Measurements from ENCODE around the gene ERBB4. TPM values are rescaled to one million over a fixed set of nuclear protein-coding genes. Genes with fewer than 3 reads are reported as not detected.

Gene ERBB4
- total and polyA plus RNA-seq, 3 experiments from 2014 or later, result not detected

DNA sequence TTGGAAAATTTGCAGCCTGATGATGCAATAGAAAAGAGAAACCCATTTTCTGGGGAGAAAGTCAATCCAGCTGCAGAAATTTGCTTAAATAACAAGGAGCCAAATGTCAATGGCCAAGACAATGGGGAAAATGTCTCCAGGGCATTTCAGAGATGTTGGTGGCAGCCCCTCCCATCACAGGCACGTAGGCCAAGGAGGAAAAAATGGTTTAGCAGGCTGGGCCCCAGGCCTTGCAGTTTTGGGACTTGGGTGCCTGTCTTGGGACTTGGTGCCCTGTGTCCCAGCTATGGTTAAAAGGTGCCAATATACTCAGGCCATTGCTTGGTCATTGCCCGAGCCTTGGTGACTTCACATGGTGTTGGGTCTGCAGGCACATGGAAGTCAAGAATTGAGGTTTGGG lies 368.2 kb downstream of the ERBB4 start:
- DNase-seq, result no peak
- Mint-ChIP-seq H3K9me3 (peaks cover 8 to 23% (median 11%) of the 10 kb centered on the region in 5 donors), H3K4me3 (no peak overlapping the region), H3K27me3 (no peaks in the 10 kb centered on the region), H3K36me3 (no peaks in the 10 kb centered on the region), H3K4me1 (no peaks in the 10 kb centered on the region), H3K27ac (no peak overlapping the region)
- H3K9me3 ChIP-seq (ENCODE audit: low read length), result no peaks in the 10 kb centered on the region
- no peak overlapping the region for H3K27ac ChIP-seq (ENCODE audit: low read depth, low read length)
- no peak overlapping the region for H3K4me3 ChIP-seq (ENCODE audit: low read length)
- H3K27me3 ChIP-seq (ENCODE audit: insufficient read depth, low read length, poor library complexity, severe bottlenecking), result no peaks in the 10 kb centered on the region
- no peaks in the 10 kb centered on the region for H3K4me1 ChIP-seq (ENCODE audit: insufficient read depth, low read length)
- POLR2A ChIA-PET, result no interaction called here
- CTCF ChIA-PET, result no interaction called here
- H3K36me3 ChIP-seq (ENCODE audit: insufficient read depth, low read length), result no peaks in the 10 kb centered on the region

GRCh38 chr2:212158081-212158480 lies 380.5 kb downstream of the ERBB4 start:
- no peak overlapping the region for H3K27ac Mint-ChIP-seq
- H3K27ac ChIP-seq (ENCODE audit: low read depth, low read length), result no peak overlapping the region
- H3K27me3 ChIP-seq (ENCODE audit: insufficient read depth, low read length, poor library complexity, severe bottlenecking), result no peaks in the 10 kb centered on the region
- H3K9me3 Mint-ChIP-seq, result peaks cover 0 to 16% (median 2%) of the 10 kb centered on the region in 5 donors
- CTCF ChIA-PET, result no interaction called here
- H3K4me3 ChIP-seq (ENCODE audit: low read length), result no peak overlapping the region
- no peaks in the 10 kb centered on the region for H3K36me3 Mint-ChIP-seq
- no peak for DNase-seq
- no peak overlapping the region for H3K4me3 Mint-ChIP-seq
- POLR2A ChIA-PET, result no interaction called here
- H3K36me3 ChIP-seq (ENCODE audit: insufficient read depth, low read length), result no peaks in the 10 kb centered on the region
- no peaks in the 10 kb centered on the region for H3K27me3 Mint-ChIP-seq
- peaks cover 3% of the 10 kb centered on the region for H3K9me3 ChIP-seq (ENCODE audit: low read length)
- no peaks in the 10 kb centered on the region for H3K4me1 ChIP-seq (ENCODE audit: insufficient read depth, low read length)
- H3K4me1 Mint-ChIP-seq, result no peaks in the 10 kb centered on the region

GRCh38 chr2:212157012-212157411 lies 381.6 kb downstream of the ERBB4 start:
- Histone ChIP-seq H3K36me3 (ENCODE audit: insufficient read depth, low read length) (no peaks in the 10 kb centered on the region), H3K4me3 (ENCODE audit: low read length) (no peak overlapping the region), H3K4me1 (ENCODE audit: insufficient read depth, low read length) (no peaks in the 10 kb centered on the region), H3K9me3 (ENCODE audit: low read length) (peaks cover 3% of the 10 kb centered on the region), H3K27me3 (ENCODE audit: insufficient read depth, low read length, poor library complexity, severe bottlenecking) (no peaks in the 10 kb centered on the region), H3K27ac (ENCODE audit: low read depth, low read length) (no peak overlapping the region)
- POLR2A ChIA-PET, result no interaction called here
- no peak overlapping the region for H3K27ac Mint-ChIP-seq
- no peak overlapping the region for H3K4me3 Mint-ChIP-seq
- CTCF ChIA-PET, result no interaction called here
- no peaks in the 10 kb centered on the region for H3K4me1 Mint-ChIP-seq
- peaks cover 0 to 16% (median 2%) of the 10 kb centered on the region in 5 donors for H3K9me3 Mint-ChIP-seq
- no peaks in the 10 kb centered on the region for H3K27me3 Mint-ChIP-seq
- H3K36me3 Mint-ChIP-seq, result no peaks in the 10 kb centered on the region
- no peak for DNase-seq

DNA sequence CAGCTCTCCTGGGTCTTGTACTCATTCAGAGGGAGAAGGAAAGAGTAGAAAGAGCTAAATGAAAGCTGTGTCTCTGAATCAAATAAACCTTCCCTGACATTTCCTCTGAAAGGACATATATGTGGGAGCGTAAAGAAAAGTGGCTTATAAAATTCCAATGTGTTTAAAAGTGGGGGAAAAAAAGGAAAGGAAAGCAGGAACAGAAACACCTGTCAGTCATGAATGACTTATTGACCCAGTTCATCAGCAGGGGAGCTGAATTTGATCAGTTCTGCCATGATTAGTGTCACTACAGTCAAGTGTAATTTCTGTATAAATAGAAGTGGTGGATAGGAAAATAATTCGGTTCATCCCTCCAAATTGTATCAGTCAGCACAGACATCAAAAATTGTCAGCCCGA lies 382.5 kb downstream of the ERBB4 start:
- Histone ChIP-seq H3K27me3 (ENCODE audit: insufficient read depth, low read length, poor library complexity, severe bottlenecking) (no peaks in the 10 kb centered on the region), H3K27ac (ENCODE audit: low read depth, low read length) (no peak overlapping the region), H3K4me1 (ENCODE audit: insufficient read depth, low read length) (no peaks in the 10 kb centered on the region), H3K9me3 (ENCODE audit: low read length) (peaks cover 3% of the 10 kb centered on the region), H3K36me3 (ENCODE audit: insufficient read depth, low read length) (no peaks in the 10 kb centered on the region), H3K4me3 (ENCODE audit: low read length) (no peak overlapping the region)
- H3K27ac Mint-ChIP-seq, result no peak overlapping the region
- H3K36me3 Mint-ChIP-seq, result no peaks in the 10 kb centered on the region
- H3K9me3 Mint-ChIP-seq, result peaks cover 0 to 13% (median 0%) of the 10 kb centered on the region in 5 donors
- ChIA-PET POLR2A (no interaction called here), CTCF (no interaction called here)
- H3K4me3 Mint-ChIP-seq, result no peak overlapping the region
- no peak for DNase-seq
- H3K4me1 Mint-ChIP-seq, result no peaks in the 10 kb centered on the region
- no peaks in the 10 kb centered on the region for H3K27me3 Mint-ChIP-seq

DNA sequence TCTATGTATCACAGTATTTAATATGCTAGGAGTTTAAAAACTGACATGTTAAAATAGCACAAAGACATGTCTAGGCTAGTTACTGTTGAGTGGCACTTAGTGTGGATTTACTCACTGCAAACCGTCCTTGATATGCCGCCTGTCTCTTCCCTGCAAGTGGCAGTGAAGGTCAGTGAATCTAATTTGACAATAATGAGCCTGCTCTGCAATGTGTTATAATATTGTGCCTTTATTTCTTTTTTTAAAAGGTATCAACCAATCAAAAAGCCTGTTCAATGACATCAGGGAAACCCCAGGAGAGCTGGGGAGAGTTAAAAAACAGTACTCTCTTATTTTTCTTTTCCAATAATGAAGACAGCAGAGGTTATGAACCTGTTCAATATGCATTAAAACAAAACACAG lies 384.1 kb downstream of the ERBB4 start:
- DNase-seq, result no peak
- Mint-ChIP-seq H3K27ac (no peak overlapping the region), H3K4me3 (no peak overlapping the region), H3K36me3 (no peaks in the 10 kb centered on the region), H3K27me3 (no peaks in the 10 kb centered on the region), H3K9me3 (peaks cover 0 to 8% (median 2%) of the 10 kb centered on the region in 5 donors), H3K4me1 (no peaks in the 10 kb centered on the region)
- Histone ChIP-seq H3K27ac (ENCODE audit: low read depth, low read length) (no peak overlapping the region), H3K36me3 (ENCODE audit: insufficient read depth, low read length) (no peaks in the 10 kb centered on the region), H3K9me3 (ENCODE audit: low read length) (peaks cover 3% of the 10 kb centered on the region), H3K4me1 (ENCODE audit: insufficient read depth, low read length) (no peaks in the 10 kb centered on the region), H3K4me3 (ENCODE audit: low read length) (no peak overlapping the region), H3K27me3 (ENCODE audit: insufficient read depth, low read length, poor library complexity, severe bottlenecking) (no peaks in the 10 kb centered on the region)
- CTCF ChIA-PET, result no interaction called here
- POLR2A ChIA-PET, result no interaction called here

GRCh38 chr2:212153923-212154322 lies 384.7 kb downstream of the ERBB4 start:
- DNase-seq, result no peak
- Mint-ChIP-seq H3K4me3 (no peak overlapping the region), H3K27me3 (no peaks in the 10 kb centered on the region), H3K9me3 (peaks cover 0 to 8% (median 2%) of the 10 kb centered on the region in 5 donors), H3K27ac (no peak overlapping the region), H3K36me3 (no peaks in the 10 kb centered on the region), H3K4me1 (no peaks in the 10 kb centered on the region)
- Histone ChIP-seq H3K4me3 (ENCODE audit: low read length) (no peak overlapping the region), H3K9me3 (ENCODE audit: low read length) (peaks cover 3% of the 10 kb centered on the region), H3K27me3 (ENCODE audit: insufficient read depth, low read length, poor library complexity, severe bottlenecking) (no peaks in the 10 kb centered on the region), H3K36me3 (ENCODE audit: insufficient read depth, low read length) (no peaks in the 10 kb centered on the region), H3K27ac (ENCODE audit: low read depth, low read length) (no peak overlapping the region), H3K4me1 (ENCODE audit: insufficient read depth, low read length) (no peaks in the 10 kb centered on the region)
- ChIA-PET POLR2A (no interaction called here), CTCF (no interaction called here)

DNA sequence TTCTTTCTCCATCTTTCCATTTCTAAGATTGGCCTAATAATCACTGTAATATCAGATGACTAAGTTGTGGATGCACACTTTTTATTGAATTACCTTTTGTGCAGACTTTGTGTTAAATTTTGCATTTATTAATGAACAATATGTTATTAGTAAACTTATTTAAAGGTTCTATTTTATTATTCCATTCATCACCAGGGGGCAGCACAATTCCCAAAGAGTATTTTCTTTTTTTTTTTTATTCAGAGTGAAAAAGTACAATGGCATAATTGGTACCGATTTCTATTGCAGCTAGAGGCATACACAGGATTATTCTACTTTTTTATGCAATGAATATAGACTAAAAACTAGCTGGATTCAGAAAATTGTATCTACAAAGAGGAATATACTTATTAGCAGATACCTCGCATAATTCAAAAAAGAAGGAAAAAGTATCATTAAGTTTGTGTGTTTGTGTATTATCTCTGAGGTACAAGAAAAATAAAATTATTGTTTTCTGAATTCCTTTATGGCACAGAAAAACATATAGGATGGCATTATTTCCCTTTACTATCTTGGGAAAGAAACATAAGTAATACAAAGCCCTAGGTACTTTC lies 390.6 kb downstream of the ERBB4 start:
- CTCF ChIA-PET, result no interaction called here
- Histone ChIP-seq H3K27me3 (ENCODE audit: insufficient read depth, low read length, poor library complexity, severe bottlenecking) (no peaks in the 10 kb centered on the region), H3K27ac (ENCODE audit: low read depth, low read length) (no peak overlapping the region), H3K4me1 (ENCODE audit: insufficient read depth, low read length) (no peaks in the 10 kb centered on the region), H3K9me3 (ENCODE audit: low read length) (no peaks in the 10 kb centered on the region), H3K36me3 (ENCODE audit: insufficient read depth, low read length) (no peaks in the 10 kb centered on the region), H3K4me3 (ENCODE audit: low read length) (no peak overlapping the region)
- DNase-seq, result no peak
- Mint-ChIP-seq H3K4me3 (no peak overlapping the region), H3K27me3 (no peaks in the 10 kb centered on the region), H3K4me1 (no peaks in the 10 kb centered on the region), H3K9me3 (peaks cover 0 to 19% (median 0%) of the 10 kb centered on the region in 5 donors), H3K36me3 (no peaks in the 10 kb centered on the region), H3K27ac (no peak overlapping the region)
- POLR2A ChIA-PET, result no interaction called here

DNA sequence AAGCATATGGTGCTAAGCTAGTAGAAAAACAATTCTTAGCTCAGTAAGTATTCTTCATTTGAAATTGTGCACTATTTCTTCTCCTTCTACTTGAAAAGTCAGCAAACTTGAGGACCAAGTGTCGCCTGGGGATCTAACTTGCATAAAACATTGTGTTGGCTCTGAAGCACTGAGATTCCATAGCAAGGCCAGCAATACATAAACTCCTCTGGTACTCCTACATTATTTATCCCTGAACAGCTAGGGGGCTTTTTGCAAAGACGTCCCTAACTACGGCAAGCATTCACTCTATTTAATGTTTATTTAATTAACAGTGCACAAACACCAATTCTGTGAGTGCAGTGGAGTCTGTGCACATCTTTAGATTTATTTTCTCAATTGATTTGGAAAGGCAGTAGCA lies 392.2 kb downstream of the ERBB4 start:
- ChIA-PET POLR2A (no interaction called here), CTCF (no interaction called here)
- H3K27ac Mint-ChIP-seq, result no peak overlapping the region
- no peak for DNase-seq
- H3K9me3 ChIP-seq (ENCODE audit: low read length), result no peaks in the 10 kb centered on the region
- H3K9me3 Mint-ChIP-seq, result peaks cover 0 to 27% (median 4%) of the 10 kb centered on the region in 5 donors
- H3K27me3 ChIP-seq (ENCODE audit: insufficient read depth, low read length, poor library complexity, severe bottlenecking), result no peaks in the 10 kb centered on the region
- H3K36me3 Mint-ChIP-seq, result no peaks in the 10 kb centered on the region
- no peak overlapping the region for H3K4me3 ChIP-seq (ENCODE audit: low read length)
- H3K36me3 ChIP-seq (ENCODE audit: insufficient read depth, low read length), result no peaks in the 10 kb centered on the region
- no peak overlapping the region for H3K4me3 Mint-ChIP-seq
- no peaks in the 10 kb centered on the region for H3K4me1 ChIP-seq (ENCODE audit: insufficient read depth, low read length)
- no peaks in the 10 kb centered on the region for H3K27me3 Mint-ChIP-seq
- no peaks in the 10 kb centered on the region for H3K4me1 Mint-ChIP-seq
- H3K27ac ChIP-seq (ENCODE audit: low read depth, low read length), result no peak overlapping the region

DNA sequence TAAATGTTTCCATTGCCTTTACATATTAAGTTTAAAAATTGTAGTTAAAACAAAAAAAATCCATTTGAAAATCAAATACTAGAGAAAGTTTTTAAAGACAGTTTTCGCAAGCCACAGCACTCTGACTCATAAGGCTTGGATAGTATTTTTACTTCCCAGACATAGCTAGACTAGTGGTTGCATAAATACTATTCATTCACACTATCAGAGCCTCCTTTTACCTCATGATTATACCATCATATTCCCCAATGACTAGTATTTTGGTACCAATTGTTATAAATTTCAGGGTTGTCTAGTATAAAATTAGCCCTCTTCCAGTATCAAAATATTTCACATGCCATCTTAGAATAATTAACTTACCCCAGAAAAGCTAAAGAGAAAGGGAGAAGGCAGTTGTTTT lies 393.5 kb downstream of the ERBB4 start:
- no peak overlapping the region for H3K4me3 ChIP-seq (ENCODE audit: low read length)
- POLR2A ChIA-PET, result no interaction called here

More for the DNA sequence above, 393.5 kb downstream of the ERBB4 start:
- DNase-seq, result no peak
- Histone ChIP-seq H3K9me3 (ENCODE audit: low read length) (no peaks in the 10 kb centered on the region), H3K27me3 (ENCODE audit: insufficient read depth, low read length, poor library complexity, severe bottlenecking) (no peaks in the 10 kb centered on the region), H3K4me1 (ENCODE audit: insufficient read depth, low read length) (no peaks in the 10 kb centered on the region), H3K27ac (ENCODE audit: low read depth, low read length) (no peak overlapping the region), H3K36me3 (ENCODE audit: insufficient read depth, low read length) (no peaks in the 10 kb centered on the region)
- no peak overlapping the region for H3K4me3 Mint-ChIP-seq
- H3K36me3 Mint-ChIP-seq, result no peaks in the 10 kb centered on the region
- no peaks in the 10 kb centered on the region for H3K27me3 Mint-ChIP-seq
- no peak overlapping the region for H3K27ac Mint-ChIP-seq
- CTCF ChIA-PET, result no interaction called here
- peaks cover 0 to 27% (median 2%) of the 10 kb centered on the region in 5 donors for H3K9me3 Mint-ChIP-seq
- H3K4me1 Mint-ChIP-seq, result no peaks in the 10 kb centered on the region

All from CD8-positive, alpha-beta memory T cell (primary cell).